Immature natural killer cell (primary cell): Measurements from ENCODE around the gene RANBP6. TPM values are rescaled to one million over a fixed set of nuclear protein-coding genes. Genes with fewer than 3 reads are reported as not detected.

Source experiments
- DNase-seq, 3 donors: peaks; one replicate each; pipeline ENCODE4 v3.0.0; 2022; ENCODE audit warnings: mixed read lengths in 1 of 3
- H3K27ac Mint-ChIP-seq, 6 donors: one replicate each; pipeline ENCODE4 v1.8.0; 2020; ENCODE audit warnings: mixed read lengths in 6 of 6, mild to moderate bottlenecking in 5 of 6, inconsistent platforms in 4 of 6, moderate library complexity in 3 of 6
- H3K27me3 Mint-ChIP-seq, 3 donors: one replicate each; pipeline ENCODE4 v1.8.0; 2020 to 2021; ENCODE audit warnings: low read depth in 3 of 3, mild to moderate bottlenecking in 3 of 3, mixed read lengths in 3 of 3, moderate library complexity in 3 of 3, inconsistent platforms in 1 of 3
- H3K36me3 Mint-ChIP-seq, 3 donors: one replicate each; pipeline ENCODE4 v1.8.0; 2020; ENCODE audit warnings: mixed read lengths in 3 of 3, inconsistent platforms in 2 of 3, mild to moderate bottlenecking in 2 of 3
- H3K4me1 Mint-ChIP-seq, 2 donors: one replicate each; pipeline ENCODE4 v1.8.0; 2020; ENCODE audit warnings: inconsistent platforms in 2 of 2, mild to moderate bottlenecking in 2 of 2, mixed read lengths in 2 of 2, moderate library complexity in 1 of 2
- H3K4me3 Mint-ChIP-seq, 5 donors: one replicate each; pipeline ENCODE4 v1.8.0; 2020; ENCODE audit warnings: mild to moderate bottlenecking in 5 of 5, mixed read lengths in 5 of 5, inconsistent platforms in 3 of 5, moderate library complexity in 3 of 5
- H3K9me3 Mint-ChIP-seq, 6 donors: one replicate each; pipeline ENCODE4 v1.8.0; 2020; ENCODE audit warnings: mild to moderate bottlenecking in 6 of 6, mixed read lengths in 6 of 6, inconsistent platforms in 4 of 6, moderate library complexity in 3 of 6
- polyA plus RNA-seq, 3 donors: library from polyadenylated mRNA; unstranded; fragments of 300-500 nt; fragmentation: Illumina TruSeq; gene quantifications; one replicate each; pipeline ENCODE4 v1.2.3, GENCODE V29; 2021

The RANBP6 gene
- polyA plus RNA-seq, 3 donors from 2014 or later: 11.9 to 20.7 (median 16.0) TPM

DNA sequence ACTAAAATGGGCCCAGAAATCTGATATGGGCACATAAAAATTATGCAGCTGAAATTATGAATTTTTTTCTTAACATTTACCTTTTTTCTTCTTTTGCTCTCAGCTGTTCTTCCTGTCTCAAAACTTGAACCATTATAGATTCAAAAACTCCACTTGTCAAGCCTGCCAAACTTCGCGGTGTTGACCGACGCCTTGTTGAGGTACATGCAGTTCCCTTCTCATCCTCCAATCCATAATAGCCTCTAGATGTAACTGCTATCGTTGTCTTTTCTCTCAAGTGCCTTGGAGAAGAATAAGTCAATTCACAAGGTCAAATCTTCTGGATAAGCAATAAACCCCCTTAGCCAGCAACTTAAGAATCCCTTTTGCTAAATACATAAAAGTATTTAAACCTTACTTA is 27.2 kb downstream of the RANBP6 start:
- Mint-ChIP-seq H3K27me3 (no peaks in the 10 kb centered on the region), H3K9me3 (no peaks in the 10 kb centered on the region), H3K4me1 (peaks cover 18 to 30% of the 10 kb centered on the region in 2 donors), H3K27ac (peak overlapping the region in 1 of 6 donors; percentile 28), H3K4me3 (no peak overlapping the region), H3K36me3 (peaks cover 4 to 16% (median 5%) of the 10 kb centered on the region in 3 donors)
- DNase-seq: no peak

DNA sequence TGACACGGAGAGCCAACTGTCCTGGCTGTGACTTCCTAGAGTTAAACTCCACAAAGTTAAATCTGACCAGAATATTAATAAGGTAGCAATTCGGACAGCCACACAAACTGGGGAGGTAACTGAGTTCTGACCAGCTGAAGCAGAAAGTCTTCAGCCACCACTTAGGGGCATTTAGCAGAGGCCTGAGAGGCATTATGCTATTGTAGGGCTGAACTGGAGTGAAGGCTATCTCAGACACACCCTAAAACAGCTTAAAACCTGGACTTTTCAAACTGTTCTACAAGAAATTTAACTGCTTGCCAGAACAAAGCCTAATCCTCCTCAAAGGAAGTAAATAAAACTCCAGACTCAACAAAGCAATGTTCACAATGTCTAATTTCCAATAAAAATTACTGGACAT is 32.4 kb downstream of the RANBP6 start:
- no peak overlapping the region for H3K4me3 Mint-ChIP-seq
- H3K27ac Mint-ChIP-seq: no peak overlapping the region
- peaks cover 0 to 12% (median 5%) of the 10 kb centered on the region in 3 donors for H3K36me3 Mint-ChIP-seq
- no peak for DNase-seq
- H3K4me1 Mint-ChIP-seq: peaks cover 14 to 23% of the 10 kb centered on the region in 2 donors
- no peaks in the 10 kb centered on the region for H3K9me3 Mint-ChIP-seq
- no peaks in the 10 kb centered on the region for H3K27me3 Mint-ChIP-seq

DNA sequence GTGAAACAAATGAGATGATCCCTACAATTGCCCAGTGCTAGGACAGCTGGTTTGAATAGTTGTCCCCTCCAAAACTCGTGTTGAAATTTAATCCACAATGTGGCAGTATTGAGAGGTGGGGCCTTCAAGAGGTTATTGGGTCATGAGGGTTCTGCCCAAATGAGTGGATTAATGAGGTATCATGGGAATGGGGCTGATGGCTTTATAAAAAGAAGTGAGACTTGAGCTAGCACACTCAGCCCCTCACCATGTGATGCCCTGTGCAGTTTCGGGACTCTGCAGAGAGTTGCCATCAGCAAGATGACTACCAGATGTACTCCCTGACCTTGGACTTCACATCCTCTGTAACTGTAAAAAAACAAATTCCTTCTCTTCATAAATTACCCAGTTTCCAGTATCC is 33.1 kb downstream of the RANBP6 start:
- no peaks in the 10 kb centered on the region for H3K9me3 Mint-ChIP-seq
- H3K4me1 Mint-ChIP-seq: peaks cover 14 to 24% of the 10 kb centered on the region in 2 donors
- H3K36me3 Mint-ChIP-seq: peaks cover 0 to 11% (median 5%) of the 10 kb centered on the region in 3 donors
- no peak overlapping the region for H3K4me3 Mint-ChIP-seq
- no peak for DNase-seq
- no peaks in the 10 kb centered on the region for H3K27me3 Mint-ChIP-seq
- no peak overlapping the region for H3K27ac Mint-ChIP-seq

DNA sequence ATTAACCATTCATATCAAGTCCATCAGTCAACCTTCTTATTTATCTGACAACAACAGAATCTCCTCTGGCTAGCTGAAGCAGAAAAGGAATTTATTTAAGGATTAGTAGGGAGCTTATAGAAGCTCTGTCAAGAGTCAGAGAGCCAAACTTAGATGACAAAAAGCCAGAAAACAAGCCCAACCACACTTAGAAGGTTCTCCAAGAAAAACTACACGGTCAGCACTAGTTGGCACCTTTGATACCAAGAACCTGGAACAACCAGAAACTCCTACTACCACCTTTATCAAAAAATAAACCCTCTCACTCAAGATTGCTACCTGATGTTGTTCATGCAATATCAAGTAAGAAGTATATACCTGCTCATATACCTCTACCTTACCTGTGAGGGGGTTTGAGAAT is 36.9 kb downstream of the RANBP6 start:
- peaks cover 5 to 9% (median 6%) of the 10 kb centered on the region in 3 donors for H3K36me3 Mint-ChIP-seq
- DNase-seq: no peak
- H3K27me3 Mint-ChIP-seq: peaks cover 0 to 2% (median 0%) of the 10 kb centered on the region in 3 donors
- no peaks in the 10 kb centered on the region for H3K9me3 Mint-ChIP-seq
- peaks cover 27 to 58% of the 10 kb centered on the region in 2 donors for H3K4me1 Mint-ChIP-seq
- H3K27ac Mint-ChIP-seq: peak overlapping the region in 2 of 6 donors; percentile 11 to 62
- H3K4me3 Mint-ChIP-seq: no peak overlapping the region

DNA sequence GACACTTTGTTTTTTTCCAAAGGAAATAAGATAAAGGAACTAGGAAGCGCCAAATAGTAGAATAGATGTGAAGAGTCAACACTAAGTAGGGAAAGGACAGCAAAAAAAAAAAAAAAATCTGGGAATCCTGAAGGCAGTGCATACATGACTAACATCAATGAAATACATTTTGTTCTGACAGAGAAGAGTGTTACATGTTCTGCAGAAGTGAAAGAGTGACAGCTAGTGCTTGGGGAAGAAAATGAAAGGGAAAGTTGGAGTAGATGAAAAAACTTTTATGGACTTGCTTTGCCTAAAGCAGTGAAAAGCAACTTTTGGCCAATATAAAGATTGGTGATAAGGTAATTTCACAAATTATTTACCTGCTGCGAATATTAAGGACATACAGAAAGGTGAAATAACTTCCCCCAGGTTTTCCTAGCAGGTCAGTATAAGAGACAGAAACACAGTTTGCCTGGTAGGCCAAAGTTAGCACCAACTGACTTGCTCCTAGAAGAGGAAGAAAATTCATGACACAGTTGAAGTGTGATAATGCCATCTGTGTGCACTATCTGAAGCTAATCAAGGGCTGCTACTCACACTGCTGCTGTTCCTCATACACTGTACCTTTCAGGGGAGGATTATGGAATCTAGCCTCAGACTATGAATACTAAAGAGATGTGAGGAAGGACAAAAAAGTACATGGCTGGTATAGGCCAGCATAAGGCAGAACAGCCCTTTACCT is 38.6 kb downstream of the RANBP6 start:
- peaks cover 35 to 64% of the 10 kb centered on the region in 2 donors for H3K4me1 Mint-ChIP-seq
- peaks cover 5 to 16% (median 15%) of the 10 kb centered on the region in 3 donors for H3K36me3 Mint-ChIP-seq
- peak overlapping the region in 2 of 5 donors; percentile 1 to 24 for H3K4me3 Mint-ChIP-seq
- H3K9me3 Mint-ChIP-seq: no peaks in the 10 kb centered on the region
- H3K27me3 Mint-ChIP-seq: peaks cover 0 to 2% (median 2%) of the 10 kb centered on the region in 3 donors
- peak overlapping the region; percentile 39 to 91 (median 84) for H3K27ac Mint-ChIP-seq
- DNase-seq: peak in 2 of 3 donors; percentile 12 to 13

DNA sequence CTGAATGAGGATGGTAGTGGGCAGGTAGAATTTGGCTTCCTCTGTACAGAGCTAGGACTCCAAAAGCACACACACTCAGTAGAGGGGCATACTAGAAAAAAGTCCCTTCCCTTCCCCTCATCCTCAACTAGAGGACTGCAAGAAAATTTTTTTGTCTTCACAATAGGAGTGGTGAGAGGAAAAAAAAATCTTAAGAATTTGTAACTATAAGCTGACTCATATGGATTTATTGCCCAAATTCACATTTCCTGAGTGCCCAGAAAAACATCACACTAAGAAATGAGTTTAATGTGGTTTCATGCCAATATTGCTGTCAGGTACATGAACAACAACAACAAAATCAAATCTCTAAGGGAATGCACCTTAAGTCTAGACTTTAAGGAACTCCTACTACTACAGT is 43.7 kb downstream of the RANBP6 start:
- peaks cover 11 to 39% (median 36%) of the 10 kb centered on the region in 3 donors for H3K36me3 Mint-ChIP-seq
- H3K4me3 Mint-ChIP-seq: no peak overlapping the region
- no peak for DNase-seq
- no peaks in the 10 kb centered on the region for H3K9me3 Mint-ChIP-seq
- H3K4me1 Mint-ChIP-seq: peaks cover 23 to 42% of the 10 kb centered on the region in 2 donors
- H3K27ac Mint-ChIP-seq: peak overlapping the region in 4 of 6 donors; percentile 4 to 32 (median 15)
- H3K27me3 Mint-ChIP-seq: peaks cover 0 to 2% (median 2%) of the 10 kb centered on the region in 3 donors

Other genes starting within 250 kb of the RANBP6 start
- 10 to 100 TPM; 19.6 to 54.2 (median 31.0) TPM for gene ERMP1, start 182.5 kb downstream of the RANBP6 start, polyA plus RNA-seq
- gene MLANA, start 124.7 kb downstream of the RANBP6 start, polyA plus RNA-seq: under 1 TPM in 1 of 3 donors, not detected in 2; 0.27 TPM
- gene IL33, start 200.2 kb upstream of the RANBP6 start, polyA plus RNA-seq: not detected